Heart right ventricle (tissue), 16 donors: ENCODE data around the gene PPARG. TPM values are rescaled to one million over a fixed set of nuclear protein-coding genes. Genes with fewer than 3 reads are reported as not detected.

Experiments used
- ATAC-seq, 8 donors: fragments of 200-7000 bp; cut with Tn5 transposase; one replicate each; pipeline ENCODE4 v1.9.1; 2020; ENCODE audit warnings: mild to moderate bottlenecking in 8 of 8, moderate library complexity in 8 of 8, moderate number of reproducible peaks in 1 of 8
- DNase-seq, 2 donors: peaks; one replicate each; pipeline ENCODE4 v3.0.0-alpha.2; 2020
- H3K27ac ChIP-seq, 10 donors: fragments of 200-600 bp; sonication (generic) in 2 of 10; one replicate each; pipeline versions ENCODE4 v1.5.0 to v1.8.0; 2020 to 2022; ENCODE audit warnings: mild to moderate bottlenecking in 3 of 10
- H3K27me3 ChIP-seq, 7 donors: fragments of 200-600 bp; one replicate each; pipeline ENCODE4 v1.8.0; 2021 to 2022; ENCODE audit warnings: mild to moderate bottlenecking in 2 of 7
- H3K36me3 ChIP-seq, 9 donors: fragments of 200-600 bp; sonication (generic) in 1 of 9; one replicate each; pipeline versions ENCODE4 v1.5.0 to v1.8.0; 2020 to 2022; ENCODE audit warnings: mild to moderate bottlenecking in 2 of 9
- H3K4me1 ChIP-seq, 9 donors: fragments of 200-600 bp; sonication (generic) in 1 of 9; one replicate each; pipeline versions ENCODE4 v1.5.0 to v1.8.0; 2020 to 2022; ENCODE audit warnings: mild to moderate bottlenecking in 4 of 9
- H3K4me3 ChIP-seq, 10 donors: fragments of 200-600 bp; sonication (generic) in 2 of 10; one replicate each; pipeline versions ENCODE4 v1.5.0 to v1.8.0; 2020 to 2022; ENCODE audit warnings: mild to moderate bottlenecking in 7 of 10, moderate library complexity in 2 of 10
- H3K9me3 ChIP-seq, 11 donors: fragments of 200-600 bp in 10 of 11; sonication (generic) in 2 of 11; one replicate each; pipeline versions ENCODE4 v1.5.0 to v1.8.0; 2013 to 2022; ENCODE audit warnings: mild to moderate bottlenecking in 2 of 11, control low read depth in 1 of 11, moderate library complexity in 1 of 11
- WGBS, 2 donors: extraction: QIAGEN DNeasy Blood & Tissue Kit; methylation state at CpG; one replicate each; pipeline ENCODE4 v1.1.7; 2013; ENCODE audit warnings: inconsistent platforms in 1 of 2; 5-methylcytosine and 5-hydroxymethylcytosine counted together
- intact Hi-C, 10 donors: fragments of 100-400 bp; cut with DNase I; formaldehyde crosslinking; loops; one replicate each; pipeline versions ENCODE4 v1.11.1 to v1.14.2; 2022
- polyA plus RNA-seq, 2 donors: library from polyadenylated mRNA; stranded (reverse); fragments of 200-250 nt; gene quantifications; one replicate each; pipeline ENCODE4 v1.2.3, GENCODE V29; 2013
- total RNA-seq, 10 donors: library from RNA; stranded (reverse); fragmentation: NEBNext Ultra II Directional in 3 of 10; extraction: Animal tissue kit (Norgen Biotek cat#: 25700) in 3 of 10; gene quantifications; one replicate each; pipeline versions ENCODE4 v1.2.1 to v1.2.4, GENCODE V29; 2021 to 2023
- TF ChIP-seq, protein P1 (sequence below), 9 donors: fragments of 200-600 bp; sonication (generic) in 2 of 9; IDR thresholded peaks; one replicate each; pipeline versions ENCODE4 v1.5.0 to v1.8.0; 2021 to 2022; ENCODE audit warnings: antibody characterized with exemption in 9 of 9, mild to moderate bottlenecking in 5 of 9, moderate library complexity in 1 of 9
- donor health status: Arrhythmogenic right ventricular cardiomyopathy.
- donor health status: ischemic (EF 13 %, LVEDD 7.1; RV severe dilation, severe dysfunction).
- donor health status: healthy with polysubstance abuse.
- donor health status: DM: no; HTN: yes; CAD: no.
- donor health status: DM: no; HTN: no; CAD: no.
- donor health status: ischemic (EF 25% LVEDD 6.9; RV normal size, moderate dysfunction).
- donor health status: ischemic (EF 25% LVEDD 5.7; RV mildly dilated, moderate dysfunction).
- donor health status: healthy.
- donor health status: DM: yes; HTN: yes; CAD: no.
- donor health status: Ischemic cardiomyopathy.
- donor health status: ischemic (EF 35%, LVEDD 5.7; RV mildly dilated, moderate dysfunction).
- donor health status: nonischemic (EF 11% LVEDD 7.7; RV severe dilation, severe dysfunction).
- donor health status: DM: yes; HTN: yes; CAD: no.
- donor health status: PGD.
- donor health status: ischemic (EF 29% LVEDD 5.4; RV normal size, mild dysfunction).
- donor health status: nonischemic (EF 23%, LVEDD 6.1; RV moderate dilation, normal function).

PPARG gene
- total and polyA plus RNA-seq, 12 donors = 10.8 to 31.5 (median 14.6) TPM

DNA sequence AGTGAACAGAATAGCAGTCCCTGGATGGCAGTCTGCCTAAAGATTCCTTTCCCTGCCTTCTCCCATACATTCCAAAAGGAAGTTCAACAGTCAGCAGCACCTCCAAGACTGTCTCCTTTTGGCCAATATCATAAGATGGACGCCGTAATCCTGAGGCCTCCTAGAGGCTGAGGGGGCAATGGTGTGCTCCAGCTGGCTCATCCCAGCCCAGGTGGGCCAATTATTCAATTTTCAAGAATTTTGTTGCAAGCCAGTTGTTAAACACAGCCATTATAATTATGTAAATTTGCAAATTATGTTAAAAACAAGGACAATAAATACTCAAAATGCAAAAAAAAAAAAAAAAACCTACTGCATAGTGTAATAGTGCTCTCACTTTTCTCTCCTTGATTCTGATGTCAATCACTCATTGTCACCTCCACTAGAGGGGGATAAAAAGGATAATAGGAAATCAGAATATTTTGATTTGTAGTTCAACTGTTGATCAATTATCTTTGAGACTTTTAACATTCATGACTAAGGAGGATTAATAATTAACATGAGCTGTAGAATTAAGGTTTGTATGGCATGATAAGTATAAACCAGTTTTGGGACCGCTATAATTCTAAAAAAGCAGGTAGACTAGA lies 40.1 kb downstream of the PPARG start:
- Histone ChIP-seq H3K36me3 (no peaks in the 10 kb centered on the region), H3K9me3 (no peaks in the 10 kb centered on the region), H3K27me3 (no peaks in the 10 kb centered on the region), H3K4me3 (no peak overlapping the region), H3K27ac (no peak overlapping the region), H3K4me1 (peaks cover 0 to 41% (median 2%) of the 10 kb centered on the region in 9 donors)
- intact Hi-C loops = no loop called here
- no peak for ATAC-seq
- no peak for DNase-seq
- WGBS, 2 donors = 77 to 84% methylated on average over 3 of the region's 3 CpGs
- TF ChIP-seq, protein P1, sequence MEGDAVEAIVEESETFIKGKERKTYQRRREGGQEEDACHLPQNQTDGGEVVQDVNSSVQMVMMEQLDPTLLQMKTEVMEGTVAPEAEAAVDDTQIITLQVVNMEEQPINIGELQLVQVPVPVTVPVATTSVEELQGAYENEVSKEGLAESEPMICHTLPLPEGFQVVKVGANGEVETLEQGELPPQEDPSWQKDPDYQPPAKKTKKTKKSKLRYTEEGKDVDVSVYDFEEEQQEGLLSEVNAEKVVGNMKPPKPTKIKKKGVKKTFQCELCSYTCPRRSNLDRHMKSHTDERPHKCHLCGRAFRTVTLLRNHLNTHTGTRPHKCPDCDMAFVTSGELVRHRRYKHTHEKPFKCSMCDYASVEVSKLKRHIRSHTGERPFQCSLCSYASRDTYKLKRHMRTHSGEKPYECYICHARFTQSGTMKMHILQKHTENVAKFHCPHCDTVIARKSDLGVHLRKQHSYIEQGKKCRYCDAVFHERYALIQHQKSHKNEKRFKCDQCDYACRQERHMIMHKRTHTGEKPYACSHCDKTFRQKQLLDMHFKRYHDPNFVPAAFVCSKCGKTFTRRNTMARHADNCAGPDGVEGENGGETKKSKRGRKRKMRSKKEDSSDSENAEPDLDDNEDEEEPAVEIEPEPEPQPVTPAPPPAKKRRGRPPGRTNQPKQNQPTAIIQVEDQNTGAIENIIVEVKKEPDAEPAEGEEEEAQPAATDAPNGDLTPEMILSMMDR (IDR thresholded peaks at IDR 0.05) = no peak

DNA sequence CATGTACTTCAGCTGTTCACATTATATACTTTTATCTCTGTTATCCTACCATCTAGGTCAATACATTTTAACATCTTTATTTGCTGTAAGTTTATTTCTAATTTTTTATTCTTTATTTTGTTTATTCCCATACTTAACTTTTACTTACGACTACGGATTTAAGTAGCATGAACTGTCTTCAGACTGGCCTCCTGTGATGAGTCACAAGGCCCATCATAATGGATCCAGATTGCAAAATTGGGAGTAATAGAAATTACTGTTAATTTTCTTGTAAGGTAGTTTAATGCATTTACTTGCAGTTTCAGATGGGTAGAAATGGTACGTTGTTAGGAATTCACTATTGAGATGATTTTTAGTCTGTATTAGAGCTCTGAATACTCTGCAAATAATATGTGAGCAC lies 45.9 kb downstream of the PPARG start:
- Histone ChIP-seq H3K4me1 (peaks cover 0 to 7% (median 0%) of the 10 kb centered on the region in 9 donors), H3K4me3 (no peak overlapping the region), H3K27me3 (no peaks in the 10 kb centered on the region), H3K9me3 (no peaks in the 10 kb centered on the region), H3K27ac (no peak overlapping the region), H3K36me3 (no peaks in the 10 kb centered on the region)
- ATAC-seq (no peak), DNase-seq (no peak)
- WGBS, 2 donors = 93 to 95% methylated on average over 3 of the region's 3 CpGs
- intact Hi-C loops = no loop called here
- TF ChIP-seq, protein P1 (IDR thresholded peaks at IDR 0.05) = no peak

DNA sequence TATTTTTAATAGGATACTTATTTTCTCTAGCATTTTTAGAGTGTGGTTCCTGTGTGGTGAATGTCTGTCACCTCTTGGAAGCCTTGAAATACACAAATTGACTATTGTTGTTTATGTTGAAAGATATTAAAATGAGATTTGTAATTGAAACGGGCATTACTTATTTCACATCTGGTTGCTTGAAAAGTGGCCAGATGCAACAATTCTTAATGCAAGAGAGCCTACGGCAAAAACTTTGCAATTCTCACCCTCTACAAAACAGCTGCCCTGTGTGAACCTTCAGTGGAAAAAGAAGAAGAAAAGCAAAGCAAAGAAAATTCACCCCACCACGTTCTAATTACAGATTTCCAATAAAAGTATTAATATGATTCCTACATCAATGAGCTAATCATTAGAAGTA lies 46.6 kb downstream of the PPARG start:
- DNase-seq (no peak), ATAC-seq (no peak)
- H3K4me1 ChIP-seq = peaks cover 0 to 7% (median 0%) of the 10 kb centered on the region in 9 donors
- intact Hi-C loops = no loop called here
- H3K9me3 ChIP-seq = no peaks in the 10 kb centered on the region
- H3K27ac ChIP-seq = no peak overlapping the region
- 83 to 88% methylated on average over 3 of the region's 3 CpGs for WGBS, 2 donors
- TF ChIP-seq, protein P1 (IDR thresholded peaks at IDR 0.05) = no peak
- H3K36me3 ChIP-seq = no peaks in the 10 kb centered on the region
- H3K27me3 ChIP-seq = no peaks in the 10 kb centered on the region
- H3K4me3 ChIP-seq = no peak overlapping the region

DNA sequence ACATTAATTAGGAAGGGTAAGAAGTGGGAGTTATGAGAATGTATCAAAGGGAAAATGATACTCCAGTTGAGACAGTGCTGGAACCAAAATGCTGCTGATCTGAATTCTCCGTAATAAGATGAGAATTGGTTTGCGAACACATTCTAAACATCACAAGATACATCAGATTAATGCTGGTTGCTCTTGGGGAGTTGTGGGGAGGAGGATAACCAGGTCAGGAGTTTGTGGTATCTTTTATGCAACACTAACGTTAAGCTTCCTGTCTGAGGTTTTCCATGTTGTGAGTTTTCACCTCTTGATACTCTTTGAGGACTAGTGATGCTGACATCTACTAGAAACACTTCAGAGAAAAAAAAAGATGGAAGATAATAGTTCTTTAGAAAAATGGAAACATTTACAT lies 47.2 kb downstream of the PPARG start:
- Histone ChIP-seq H3K27me3 (no peaks in the 10 kb centered on the region), H3K4me1 (peaks cover 0 to 11% (median 0%) of the 10 kb centered on the region in 9 donors), H3K9me3 (no peaks in the 10 kb centered on the region), H3K27ac (no peak overlapping the region), H3K4me3 (no peak overlapping the region), H3K36me3 (no peaks in the 10 kb centered on the region)
- ATAC-seq (no peak), DNase-seq (no peak)
- intact Hi-C loops = no loop called here
- TF ChIP-seq, protein P1 (IDR thresholded peaks at IDR 0.05) = no peak
- WGBS, 2 donors = 77% methylated on average over 3 of the region's 3 CpGs
